Skeletal muscle satellite cell (primary cell): ENCODE results near the gene WWOX.

Source experiments
- H3K27me3 ChIP-seq: 2 replicates; pipeline ENCODE4 v1.7.0; 2013; ENCODE audit warnings: low read length; ENCODE audit not compliant: control insufficient read depth, insufficient read depth
- H3K36me3 ChIP-seq: 2 replicates; pipeline ENCODE4 v1.7.0; 2013; ENCODE audit warnings: mild to moderate bottlenecking, control low read depth, low read length; ENCODE audit not compliant: insufficient read depth
- H3K4me1 ChIP-seq: 2 replicates; pipeline ENCODE4 v1.7.0; 2013; ENCODE audit warnings: low read length; ENCODE audit not compliant: control insufficient read depth, insufficient read depth
- H3K4me2 ChIP-seq: 2 replicates; pipeline ENCODE4 v1.7.0; 2013; ENCODE audit warnings: mild to moderate bottlenecking, low read length
- H3K4me3 ChIP-seq: 2 replicates; pipeline ENCODE4 v1.7.0; 2013; ENCODE audit warnings: low read length
- H3K9ac ChIP-seq: 2 replicates; pipeline ENCODE4 v1.7.0; 2013; ENCODE audit warnings: mild to moderate bottlenecking, low read depth, low read length, moderate library complexity
- H3K9me3 ChIP-seq: replicated peaks from 2 replicates; pipeline ENCODE4 v1.7.0; 2013; ENCODE audit warnings: mild to moderate bottlenecking, control low read depth, low read length

Gene WWOX

GRCh38 chr16:79113826-79114225 is 1014.4 kb downstream of the WWOX start:
- H3K9me3 ChIP-seq: peaks cover 9% of the 10 kb centered on the region

DNA sequence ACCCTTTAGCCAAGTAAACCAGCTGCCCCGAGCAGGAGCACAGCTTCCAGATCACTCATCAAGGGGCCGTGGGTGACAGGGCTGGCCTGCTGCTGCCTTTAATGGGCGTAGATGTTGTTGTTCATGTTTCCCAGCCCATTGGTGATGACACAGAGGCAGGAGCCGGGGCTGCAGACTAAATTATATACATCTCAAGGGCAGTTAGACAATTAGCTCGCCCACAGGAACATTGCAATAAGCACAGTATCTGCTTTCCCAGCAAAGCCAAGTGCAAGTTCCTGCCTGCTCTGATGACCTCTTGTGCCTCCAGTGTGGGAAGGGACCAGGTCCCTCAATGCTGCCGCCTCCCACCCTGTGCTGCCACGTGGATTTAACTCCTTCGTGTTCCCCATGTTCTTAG is 1015.3 kb downstream of the WWOX start:
- H3K9me3 ChIP-seq: peaks cover 9% of the 10 kb centered on the region
- no peak overlapping the region for H3K4me2 ChIP-seq
- H3K9ac ChIP-seq: no peak overlapping the region
- no peaks in the 10 kb centered on the region for H3K4me1 ChIP-seq
- H3K27me3 ChIP-seq: no peaks in the 10 kb centered on the region
- no peaks in the 10 kb centered on the region for H3K36me3 ChIP-seq
- no peak overlapping the region for H3K4me3 ChIP-seq

More at GRCh38 chr16:79113826-79114225, 1014.4 kb downstream of the WWOX start:
- Histone ChIP-seq H3K9ac (no peak overlapping the region), H3K4me2 (no peak overlapping the region), H3K27me3 (no peaks in the 10 kb centered on the region), H3K4me3 (no peak overlapping the region), H3K4me1 (no peaks in the 10 kb centered on the region), H3K36me3 (no peaks in the 10 kb centered on the region)

- no peaks in the 10 kb centered on the region for H3K36me3 ChIP-seq
- no peak overlapping the region for H3K9ac ChIP-seq
- no peaks in the 10 kb centered on the region for H3K4me1 ChIP-seq
- H3K4me3 ChIP-seq: no peak overlapping the region
- peaks cover 3% of the 10 kb centered on the region for H3K9me3 ChIP-seq
- H3K27me3 ChIP-seq: no peaks in the 10 kb centered on the region
- H3K4me2 ChIP-seq: no peak overlapping the region
Observed at GRCh38 chr16:79121906-79122305, 1022.5 kb downstream of the WWOX start.

GRCh38 chr16:79122343-79122742 is 1022.9 kb downstream of the WWOX start:
- H3K27me3 ChIP-seq: no peaks in the 10 kb centered on the region
- no peaks in the 10 kb centered on the region for H3K4me1 ChIP-seq
- no peak overlapping the region for H3K4me2 ChIP-seq
- no peak overlapping the region for H3K4me3 ChIP-seq
- peaks cover 3% of the 10 kb centered on the region for H3K9me3 ChIP-seq
- H3K9ac ChIP-seq: no peak overlapping the region
- H3K36me3 ChIP-seq: no peaks in the 10 kb centered on the region

DNA sequence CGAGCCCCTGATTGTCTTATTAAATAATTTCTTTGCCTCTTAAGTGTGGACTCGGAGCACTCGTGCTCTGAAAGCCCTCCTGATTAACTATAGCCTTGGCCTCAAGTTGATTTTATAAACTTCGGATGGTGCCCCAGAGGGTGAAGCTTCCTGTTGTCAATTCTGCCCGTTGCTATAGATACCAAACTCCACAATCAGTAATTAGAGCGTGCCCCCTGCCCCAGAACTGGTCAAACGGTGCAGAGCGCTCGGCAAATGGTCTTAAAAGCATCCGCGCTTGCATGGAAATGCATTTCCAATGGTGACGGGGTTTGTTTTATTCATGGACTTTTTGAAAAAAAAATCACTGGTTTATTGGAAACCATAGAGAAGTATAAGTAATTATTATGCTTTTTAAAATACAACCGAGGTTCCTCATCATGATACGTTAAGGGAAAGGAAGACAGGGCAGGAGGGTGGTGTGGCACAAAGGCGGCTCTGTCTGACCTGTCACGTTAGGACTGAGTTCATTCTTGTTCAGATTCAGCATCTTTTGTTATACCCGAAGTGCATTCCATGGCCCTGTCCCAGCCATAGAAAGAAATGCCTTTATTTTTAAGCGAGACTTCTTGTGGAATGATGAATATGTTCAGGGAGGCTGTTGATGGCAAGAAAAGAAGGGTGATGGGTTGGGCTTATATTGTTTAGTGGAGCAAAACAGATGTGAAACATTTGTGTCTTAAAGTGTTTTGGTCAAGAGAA is 1024.7 kb downstream of the WWOX start:
- Histone ChIP-seq H3K27me3 (no peaks in the 10 kb centered on the region), H3K36me3 (no peaks in the 10 kb centered on the region), H3K9me3 (peaks cover 3% of the 10 kb centered on the region), H3K4me3 (no peak overlapping the region), H3K4me1 (no peaks in the 10 kb centered on the region), H3K4me2 (no peak overlapping the region), H3K9ac (no peak overlapping the region)

- no peak overlapping the region for H3K9ac ChIP-seq
- no peaks in the 10 kb centered on the region for H3K27me3 ChIP-seq
- H3K4me2 ChIP-seq: no peak overlapping the region
- H3K4me1 ChIP-seq: no peaks in the 10 kb centered on the region
- H3K4me3 ChIP-seq: no peak overlapping the region
- H3K36me3 ChIP-seq: no peaks in the 10 kb centered on the region
- H3K9me3 ChIP-seq: no peaks in the 10 kb centered on the region
Observed at GRCh38 chr16:79127766-79128165, 1028.3 kb downstream of the WWOX start.

- no peaks in the 10 kb centered on the region for H3K4me1 ChIP-seq
- no peak overlapping the region for H3K4me2 ChIP-seq
- no peaks in the 10 kb centered on the region for H3K27me3 ChIP-seq
- no peaks in the 10 kb centered on the region for H3K9me3 ChIP-seq
- no peak overlapping the region for H3K9ac ChIP-seq
- no peak overlapping the region for H3K4me3 ChIP-seq
- no peaks in the 10 kb centered on the region for H3K36me3 ChIP-seq
Observed at GRCh38 chr16:79128706-79129105, 1029.3 kb downstream of the WWOX start.

DNA sequence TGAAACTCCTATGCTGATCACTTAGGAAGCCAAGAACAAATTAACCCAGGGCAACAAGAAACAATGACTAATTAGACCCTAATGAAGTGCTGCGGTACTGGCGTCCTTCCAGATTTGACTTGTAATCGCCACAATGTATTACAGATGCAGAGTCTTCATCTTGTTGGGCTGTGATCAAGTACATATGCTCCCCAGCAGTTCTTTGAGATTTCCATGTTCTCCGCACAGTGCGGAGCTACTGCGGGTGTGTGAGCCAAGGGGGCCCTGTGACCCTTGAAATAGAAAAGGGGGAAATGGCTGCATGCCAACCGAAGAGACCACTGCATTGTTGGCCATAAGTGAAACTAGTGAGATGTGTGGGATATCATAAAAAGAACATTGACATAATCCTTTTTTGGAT is 1031.2 kb downstream of the WWOX start:
- no peaks in the 10 kb centered on the region for H3K36me3 ChIP-seq
- no peaks in the 10 kb centered on the region for H3K27me3 ChIP-seq
- no peaks in the 10 kb centered on the region for H3K9me3 ChIP-seq
- no peak overlapping the region for H3K4me2 ChIP-seq
- no peaks in the 10 kb centered on the region for H3K4me1 ChIP-seq
- H3K4me3 ChIP-seq: no peak overlapping the region
- H3K9ac ChIP-seq: no peak overlapping the region

DNA sequence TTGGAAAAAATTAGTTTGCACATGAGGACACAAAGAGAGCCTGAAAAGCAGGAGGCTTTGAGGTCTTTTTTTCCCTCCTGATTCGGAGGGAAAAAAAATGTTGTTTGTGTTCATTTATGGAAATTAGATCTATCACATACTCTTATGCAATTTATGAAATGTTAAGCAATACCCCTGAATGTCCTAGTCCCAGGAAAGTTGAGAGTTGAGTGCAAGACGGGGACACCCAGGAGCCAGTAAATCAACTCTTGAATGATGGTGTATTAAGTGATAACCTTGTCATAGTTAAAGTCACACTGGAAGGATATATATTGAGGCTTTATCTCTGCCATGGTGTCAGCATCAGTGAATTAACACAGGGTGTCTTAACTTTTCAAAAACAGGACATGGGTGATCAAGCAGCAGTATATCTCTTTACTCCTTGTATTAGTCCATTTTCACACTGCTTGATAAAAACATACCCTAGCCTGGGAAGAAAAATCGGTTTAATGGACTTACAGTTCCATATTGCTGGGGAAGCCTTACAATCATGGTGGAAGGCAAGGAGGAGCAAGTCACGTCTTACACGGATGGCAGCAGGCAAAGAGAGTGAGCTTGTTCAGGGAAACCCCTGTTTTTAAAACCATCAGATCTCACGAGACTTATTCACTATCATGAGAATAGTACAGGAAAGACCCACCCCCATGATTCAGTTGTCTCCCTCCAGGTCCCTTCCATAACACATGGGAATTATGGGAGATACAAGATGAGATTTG is 1032.0 kb downstream of the WWOX start:
- H3K27me3 ChIP-seq: no peaks in the 10 kb centered on the region

GRCh38 chr16:79132701-79133100 is 1033.2 kb downstream of the WWOX start:
- Histone ChIP-seq H3K4me2 (no peak overlapping the region), H3K4me3 (no peak overlapping the region), H3K4me1 (no peaks in the 10 kb centered on the region), H3K9me3 (no peaks in the 10 kb centered on the region), H3K27me3 (no peaks in the 10 kb centered on the region), H3K36me3 (no peaks in the 10 kb centered on the region), H3K9ac (no peak overlapping the region)

More for the DNA sequence above, 1032.0 kb downstream of the WWOX start:
- Histone ChIP-seq H3K4me2 (no peak overlapping the region), H3K9ac (no peak overlapping the region), H3K4me1 (no peaks in the 10 kb centered on the region), H3K4me3 (no peak overlapping the region), H3K9me3 (no peaks in the 10 kb centered on the region), H3K36me3 (no peaks in the 10 kb centered on the region)

- H3K36me3 ChIP-seq: no peaks in the 10 kb centered on the region
- H3K9me3 ChIP-seq: no peaks in the 10 kb centered on the region
- no peak overlapping the region for H3K9ac ChIP-seq
- no peak overlapping the region for H3K4me2 ChIP-seq
- no peaks in the 10 kb centered on the region for H3K4me1 ChIP-seq
- H3K27me3 ChIP-seq: no peaks in the 10 kb centered on the region
- H3K4me3 ChIP-seq: no peak overlapping the region
Observed at GRCh38 chr16:79134300-79134699, 1034.8 kb downstream of the WWOX start.

GRCh38 chr16:79136955-79137354 is 1037.5 kb downstream of the WWOX start:
- Histone ChIP-seq H3K27me3 (no peaks in the 10 kb centered on the region), H3K36me3 (no peaks in the 10 kb centered on the region), H3K9ac (no peak overlapping the region), H3K9me3 (no peaks in the 10 kb centered on the region), H3K4me1 (no peaks in the 10 kb centered on the region), H3K4me2 (no peak overlapping the region), H3K4me3 (no peak overlapping the region)
